Mucosa of descending colon (tissue), 3 donors: ENCODE data around the gene DLG2. TPM values are rescaled to one million over a fixed set of nuclear protein-coding genes. Genes with fewer than 3 reads are reported as not detected.

Experiments
- ATAC-seq: fragments of 200-7000 bp; cut with Tn5 transposase; one replicate; pipeline ENCODE4 v1.9.1; 2020; ENCODE audit warnings: mild to moderate bottlenecking, moderate library complexity
- DNase-seq, 3 donors: peaks; one replicate each; pipeline ENCODE4 v3.0.0-alpha.2; 2020
- H3K36me3 ChIP-seq: fragments of 200-600 bp; one replicate; pipeline ENCODE4 v1.8.0; 2021; ENCODE audit warnings: low read depth, mild to moderate bottlenecking
- H3K4me1 ChIP-seq: fragments of 200-600 bp; one replicate; pipeline ENCODE4 v1.8.0; 2021; ENCODE audit warnings: low read depth, mild to moderate bottlenecking
- H3K4me3 ChIP-seq: fragments of 200-600 bp; one replicate; pipeline ENCODE4 v1.8.0; 2021; ENCODE audit warnings: mild to moderate bottlenecking
- H3K9me3 ChIP-seq: fragments of 200-600 bp; one replicate; pipeline ENCODE4 v1.8.0; 2021; ENCODE audit warnings: mild to moderate bottlenecking
- intact Hi-C, 2 donors: fragments of 100-400 bp; cut with DNase I in 1 of 2; cut with micrococcal nuclease in 1 of 2; formaldehyde crosslinking; loops; one replicate each; pipeline versions ENCODE4 v1.11.0 to v1.11.1; 2022; cut with DNase I, micrococcal nuclease
- total RNA-seq, 3 donors: library from RNA; stranded (reverse); fragmentation: NEBNext Ultra II Directional in 2 of 3; extraction: Animal tissue kit (Norgen Biotek cat#: 25700) in 2 of 3; gene quantifications; one replicate each; pipeline versions ENCODE4 v1.2.1 to v1.2.4, GENCODE V29; 2021 to 2023
- TF ChIP-seq, protein P1 (sequence below): fragments of 200-600 bp; IDR thresholded peaks from one replicate; pipeline ENCODE4 v1.8.0; 2022; ENCODE audit warnings: antibody characterized with exemption, mild to moderate bottlenecking
- donor health status: DM: no; HTN: no; CAD: no; lungs with moderate emphysema.
- donor health status: DM: no; HTN: no; CAD: no.
- donor health status: DM: no; HTN: yes; CAD: no.

DLG2 gene
- total RNA-seq, 3 donors from 2014 or later: 2.1 to 11.1 (median 2.4) TPM

DNA sequence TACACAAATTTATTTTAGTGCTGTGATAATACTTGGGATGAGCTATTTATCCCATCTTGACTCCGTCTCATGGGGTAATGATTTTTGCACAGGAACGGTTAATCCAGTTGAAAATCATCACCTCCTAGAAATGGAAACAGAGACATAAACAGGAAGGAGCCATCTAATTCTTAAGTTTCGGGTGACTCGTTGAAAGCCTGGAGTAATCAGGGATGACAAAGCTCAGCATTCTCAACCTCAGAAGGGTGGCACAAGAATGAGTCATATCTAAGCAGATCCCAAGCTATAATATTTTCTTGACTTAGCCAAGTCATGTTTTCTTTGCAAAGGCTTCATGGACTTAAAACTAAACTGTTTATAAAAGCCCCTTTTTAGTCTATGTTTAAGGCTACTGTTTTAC, 2060.2 kb downstream of the DLG2 start:
- Histone ChIP-seq H3K36me3 (no peaks in the 10 kb centered on the region), H3K4me1 (no peaks in the 10 kb centered on the region), H3K4me3 (no peak overlapping the region), H3K9me3 (no peaks in the 10 kb centered on the region)
- TF ChIP-seq, protein P1, sequence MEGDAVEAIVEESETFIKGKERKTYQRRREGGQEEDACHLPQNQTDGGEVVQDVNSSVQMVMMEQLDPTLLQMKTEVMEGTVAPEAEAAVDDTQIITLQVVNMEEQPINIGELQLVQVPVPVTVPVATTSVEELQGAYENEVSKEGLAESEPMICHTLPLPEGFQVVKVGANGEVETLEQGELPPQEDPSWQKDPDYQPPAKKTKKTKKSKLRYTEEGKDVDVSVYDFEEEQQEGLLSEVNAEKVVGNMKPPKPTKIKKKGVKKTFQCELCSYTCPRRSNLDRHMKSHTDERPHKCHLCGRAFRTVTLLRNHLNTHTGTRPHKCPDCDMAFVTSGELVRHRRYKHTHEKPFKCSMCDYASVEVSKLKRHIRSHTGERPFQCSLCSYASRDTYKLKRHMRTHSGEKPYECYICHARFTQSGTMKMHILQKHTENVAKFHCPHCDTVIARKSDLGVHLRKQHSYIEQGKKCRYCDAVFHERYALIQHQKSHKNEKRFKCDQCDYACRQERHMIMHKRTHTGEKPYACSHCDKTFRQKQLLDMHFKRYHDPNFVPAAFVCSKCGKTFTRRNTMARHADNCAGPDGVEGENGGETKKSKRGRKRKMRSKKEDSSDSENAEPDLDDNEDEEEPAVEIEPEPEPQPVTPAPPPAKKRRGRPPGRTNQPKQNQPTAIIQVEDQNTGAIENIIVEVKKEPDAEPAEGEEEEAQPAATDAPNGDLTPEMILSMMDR: no peak
- ATAC-seq: no peak
- intact Hi-C loops: no loop called here
- no peak for DNase-seq

DNA sequence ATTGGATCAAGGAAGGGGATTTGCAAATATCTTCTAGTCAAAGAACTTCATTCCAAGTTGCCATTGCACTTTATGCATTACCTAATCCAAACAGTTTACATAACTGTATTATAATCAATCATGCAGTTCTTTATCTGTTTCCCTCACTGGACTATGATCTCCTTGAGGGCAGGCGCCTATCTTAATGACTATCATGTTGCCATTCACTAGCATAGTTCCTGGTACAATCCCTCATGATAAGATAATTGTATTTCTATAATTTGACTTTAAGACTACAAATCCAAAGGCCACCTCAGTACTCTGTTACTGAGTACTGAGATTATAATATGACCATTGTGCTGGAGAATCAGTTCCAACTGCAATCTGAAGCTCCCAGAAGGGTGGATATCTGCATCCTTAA, 2062.3 kb downstream of the DLG2 start:
- ATAC-seq: no peak
- no peak for DNase-seq
- H3K36me3 ChIP-seq: no peaks in the 10 kb centered on the region
- intact Hi-C loops: no loop called here
- H3K4me3 ChIP-seq: no peak overlapping the region
- TF ChIP-seq, protein P1: no peak
- H3K9me3 ChIP-seq: no peaks in the 10 kb centered on the region
- no peaks in the 10 kb centered on the region for H3K4me1 ChIP-seq

DNA sequence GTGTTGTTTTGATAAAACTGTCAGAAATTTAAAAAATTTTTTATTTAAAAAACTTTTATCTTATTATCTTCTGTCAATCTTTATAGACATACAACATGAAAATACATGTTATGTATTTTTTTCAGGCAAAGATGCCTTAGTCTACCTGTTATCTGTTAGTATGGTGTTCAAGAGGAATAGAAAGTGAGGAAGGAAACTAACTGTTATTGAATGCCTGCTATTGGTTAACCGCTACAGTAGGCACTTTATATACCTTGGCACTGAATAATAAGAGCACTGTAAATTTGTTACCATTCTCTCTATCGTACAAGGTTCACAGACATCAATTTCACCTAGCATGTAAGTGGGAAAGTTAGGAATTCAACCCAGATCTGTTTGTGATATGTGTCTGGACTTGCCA, 2068.9 kb downstream of the DLG2 start:
- ATAC-seq (no peak), DNase-seq (no peak)
- no peak overlapping the region for H3K4me3 ChIP-seq
- no peaks in the 10 kb centered on the region for H3K4me1 ChIP-seq
- no peaks in the 10 kb centered on the region for H3K36me3 ChIP-seq
- intact Hi-C loops: no loop called here
- TF ChIP-seq, protein P1: no peak
- no peaks in the 10 kb centered on the region for H3K9me3 ChIP-seq

DNA sequence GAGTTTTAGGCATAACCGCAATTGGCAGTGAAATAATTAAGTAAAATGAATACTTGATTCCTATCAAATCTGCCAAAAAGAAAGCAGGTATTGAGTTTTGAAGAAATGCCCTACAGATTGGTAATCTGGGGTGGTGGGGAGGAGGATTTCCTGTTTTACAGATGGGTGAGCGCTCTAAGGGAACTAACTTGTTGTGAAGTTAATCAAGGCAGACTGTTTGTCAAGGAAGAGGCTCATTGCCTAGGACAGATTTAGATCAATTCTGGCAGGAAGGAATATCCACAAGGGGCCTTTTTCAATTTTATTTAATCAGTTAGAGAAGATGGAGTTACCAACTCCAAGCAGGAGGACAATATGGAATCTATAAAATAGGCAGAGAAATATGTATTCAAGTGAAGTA, 2069.5 kb downstream of the DLG2 start:
- ATAC-seq (no peak), DNase-seq (no peak)
- H3K9me3 ChIP-seq: no peaks in the 10 kb centered on the region
- no peaks in the 10 kb centered on the region for H3K36me3 ChIP-seq
- TF ChIP-seq, protein P1: no peak
- intact Hi-C loops: no loop called here
- no peaks in the 10 kb centered on the region for H3K4me1 ChIP-seq
- H3K4me3 ChIP-seq: no peak overlapping the region

DNA sequence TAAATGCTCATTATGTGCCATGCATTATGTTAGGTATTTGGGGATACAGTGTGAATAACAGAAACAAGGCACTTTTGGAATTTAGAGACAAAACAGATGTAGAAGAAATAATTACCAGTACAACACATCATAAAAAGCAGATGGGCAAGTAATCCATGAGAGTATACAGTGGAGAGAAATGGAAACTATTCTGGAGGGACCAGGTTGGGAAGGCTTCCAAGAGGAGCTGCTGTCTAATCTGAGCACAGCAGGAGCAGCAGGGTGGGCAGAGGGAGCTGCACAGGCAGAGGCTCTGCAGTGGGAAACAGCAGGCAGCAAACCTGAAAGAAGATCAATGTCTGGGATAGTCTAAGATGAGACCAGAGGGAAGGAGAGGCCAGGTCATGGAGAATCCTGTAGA, 2072.3 kb downstream of the DLG2 start:
- ATAC-seq (no peak), DNase-seq (no peak)
- Histone ChIP-seq H3K4me3 (no peak overlapping the region), H3K36me3 (no peaks in the 10 kb centered on the region), H3K9me3 (no peaks in the 10 kb centered on the region), H3K4me1 (no peaks in the 10 kb centered on the region)
- TF ChIP-seq, protein P1: no peak
- intact Hi-C loops: no loop called here

DNA sequence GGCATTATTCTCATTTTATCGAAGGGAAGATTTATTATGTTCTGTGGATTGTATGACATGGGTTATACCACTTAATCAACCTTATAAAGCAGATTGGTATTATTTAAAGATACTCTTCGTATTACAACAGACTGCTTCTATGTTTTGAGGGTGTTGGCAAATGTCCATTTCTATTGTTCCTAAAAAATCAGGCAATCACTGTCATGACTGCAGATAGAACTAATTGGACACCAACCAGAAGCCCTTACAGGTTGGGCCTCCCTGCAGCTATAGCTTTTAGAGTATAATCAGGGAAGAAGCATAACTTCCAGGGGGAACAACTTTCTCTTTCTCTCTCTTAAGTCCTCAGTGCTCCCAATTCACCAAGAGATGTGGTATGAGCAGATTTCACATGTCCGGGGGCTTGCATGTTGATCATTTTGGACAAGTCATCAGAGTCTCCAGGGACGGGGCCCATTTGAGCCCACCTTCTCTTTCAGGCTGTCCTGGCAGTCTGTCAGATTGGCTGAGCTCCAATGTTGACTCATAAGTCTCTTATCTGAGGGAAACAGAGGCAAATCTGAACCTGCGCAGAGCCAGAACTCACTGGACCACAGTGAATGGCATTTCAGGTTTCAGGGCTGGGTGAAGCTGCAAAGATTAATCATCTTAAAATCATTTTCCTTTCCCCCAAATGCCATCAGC, 2077.0 kb downstream of the DLG2 start:
- ATAC-seq (no peak), DNase-seq (no peak)
- H3K4me1 ChIP-seq: no peaks in the 10 kb centered on the region
- no peaks in the 10 kb centered on the region for H3K36me3 ChIP-seq
- H3K4me3 ChIP-seq: no peak overlapping the region
- H3K9me3 ChIP-seq: no peaks in the 10 kb centered on the region
- TF ChIP-seq, protein P1: no peak
- intact Hi-C loops: no loop called here
